IMR-90 (cell line): Measurements from ENCODE around the gene TACC2. TPM values are rescaled to one million over a fixed set of nuclear protein-coding genes. Genes with fewer than 3 reads are reported as not detected.

Experiments used
- ATAC-seq: fragments of 200-7000 bp; cut with Tn5 transposase; 2 replicates; pipeline ENCODE4 v1.9.1; 2020; ENCODE audit warnings: low read depth, mild to moderate bottlenecking, moderate library complexity
- BruUV-seq: library from RNA; stranded (reverse); fragments of 400-500 nt; replicated peaks from 2 replicates; lab custom pipeline; 2021; lab: Mats Ljungman, UMichigan
- CTCF ChIA-PET: fragments of 300-600 bp; formaldehyde crosslinking; extraction: SDS; loops from one replicate; lab custom pipeline; 2021; ENCODE audit warnings: antibody characterized with exemption; lab: Yijun Ruan, JAX
- POLR2A ChIA-PET: fragments of 300-600 bp; sonication (Branson Sonifier 250); formaldehyde crosslinking; loops from one replicate; lab custom pipeline; 2022; ENCODE audit warnings: antibody characterized with exemption; ENCODE audit not compliant: unreplicated experiment; lab: Charles Lee
- DNase-seq: peaks from one replicate; pipeline ENCODE4 v3.0.0; 2013
- H2AFZ ChIP-seq: replicated peaks from 2 replicates; pipeline ENCODE3; 2013; ENCODE audit warnings: low read length, mild to moderate bottlenecking; ENCODE audit not compliant: poor library complexity
- H2AK5ac ChIP-seq: 2 replicates; pipeline ENCODE4 v1.6.1; 2013; ENCODE audit warnings: low read depth, low read length, inconsistent platforms
- H2AK9ac ChIP-seq: replicated peaks from 2 replicates; pipeline ENCODE3; 2013; ENCODE audit warnings: mild to moderate bottlenecking, low read depth, low read length, moderate library complexity; ENCODE audit not compliant: poor library complexity
- H2BK120ac ChIP-seq: 2 replicates; pipeline ENCODE4 v1.6.1; 2013; ENCODE audit warnings: low read depth, low read length, inconsistent platforms
- H2BK15ac ChIP-seq: 3 replicates; pipeline ENCODE4 v1.6.1; 2013; ENCODE audit warnings: low read depth, low read length, inconsistent platforms
- H2BK20ac ChIP-seq: 2 replicates; pipeline ENCODE4 v1.6.1; 2013; ENCODE audit warnings: low read depth, mild to moderate bottlenecking, inconsistent platforms, low read length, moderate library complexity
- H2BK5ac ChIP-seq: 2 replicates; pipeline ENCODE4 v1.6.1; 2013; ENCODE audit warnings: mild to moderate bottlenecking, low read depth, low read length, inconsistent platforms; ENCODE audit not compliant: poor library complexity, severe bottlenecking
- H3K14ac ChIP-seq: replicated peaks from 2 replicates; pipeline ENCODE4 v1.6.1; 2013; ENCODE audit warnings: low read depth, low read length, inconsistent platforms
- H3K18ac ChIP-seq: 2 replicates; pipeline ENCODE4 v1.6.1; 2013; ENCODE audit warnings: low read depth, low read length, control low read depth
- H3K23ac ChIP-seq: 2 replicates; pipeline ENCODE4 v1.6.1; 2013; ENCODE audit warnings: low read depth, low read length, inconsistent platforms
- H3K27ac ChIP-seq: 2 replicates; pipeline ENCODE4 v1.5.1; 2013; ENCODE audit warnings: mild to moderate bottlenecking, control low read depth, low read length; ENCODE audit not compliant: insufficient read depth
- H3K27me3 ChIP-seq: 2 replicates; pipeline ENCODE4 v1.6.1; 2013; ENCODE audit warnings: low read length; ENCODE audit not compliant: control insufficient read depth, insufficient read depth
- H3K36me3 ChIP-seq: 2 replicates; pipeline ENCODE4 v1.6.1; 2013; ENCODE audit warnings: low read length, mixed read lengths; ENCODE audit not compliant: control insufficient read depth, insufficient read depth
- H3K4ac ChIP-seq: 2 replicates; pipeline ENCODE4 v1.6.1; 2013; ENCODE audit warnings: low read depth, low read length, inconsistent platforms
- H3K4me1 ChIP-seq: 2 replicates; pipeline ENCODE4 v1.6.1; 2013; ENCODE audit warnings: low read length, mixed read lengths; ENCODE audit not compliant: control insufficient read depth, insufficient read depth
- H3K4me2 ChIP-seq: 2 replicates; pipeline ENCODE4 v1.6.1; 2013; ENCODE audit warnings: low read depth, mild to moderate bottlenecking, control low read depth, low read length, moderate library complexity
- H3K4me3 ChIP-seq: 2 replicates; pipeline ENCODE4 v1.5.1; 2013; ENCODE audit warnings: low read depth, mild to moderate bottlenecking, control low read depth, low read length, moderate library complexity; ENCODE audit not compliant: insufficient read depth
- H3K56ac ChIP-seq: 2 replicates; pipeline ENCODE4 v1.6.1; 2013; ENCODE audit warnings: low read length, inconsistent platforms; ENCODE audit not compliant: insufficient read depth; ENCODE audit errors: extremely low read depth
- H3K79me1 ChIP-seq, 2 experiments: 2 replicates each; pipeline ENCODE4 v1.6.1; 2013; ENCODE audit warnings: low read length in 2 of 2, inconsistent platforms in 1 of 2, low read depth in 1 of 2
- H3K9ac ChIP-seq: 2 replicates; pipeline ENCODE4 v1.6.1; 2013; ENCODE audit warnings: low read depth, low read length, control low read depth
- H3K9me1 ChIP-seq: 2 replicates; pipeline ENCODE4 v1.6.1; 2013; ENCODE audit warnings: low read length, inconsistent platforms; ENCODE audit not compliant: insufficient read depth
- H3K9me3 ChIP-seq: 2 replicates; pipeline ENCODE4 v1.6.1; 2013; ENCODE audit warnings: low read length; ENCODE audit not compliant: control insufficient read depth, insufficient read depth
- H4K20me1 ChIP-seq: 2 replicates; pipeline ENCODE4 v1.6.1; 2013; ENCODE audit warnings: low read length, inconsistent platforms; ENCODE audit not compliant: insufficient read depth
- H4K5ac ChIP-seq: 2 replicates; pipeline ENCODE4 v1.6.1; 2013; ENCODE audit warnings: mild to moderate bottlenecking, low read depth, low read length, control low read depth
- H4K8ac ChIP-seq, 2 experiments: 2 replicates each; pipeline ENCODE4 v1.6.1; 2013; ENCODE audit warnings: low read depth in 2 of 2, low read length in 2 of 2, control low read depth in 1 of 2, inconsistent platforms in 1 of 2
- H4K91ac ChIP-seq: 2 replicates; pipeline ENCODE4 v1.6.1; 2013; ENCODE audit warnings: low read depth, low read length, inconsistent platforms; ENCODE audit not compliant: insufficient read depth
- CHD1 ChIP-seq: IDR thresholded peaks from 2 replicates; pipeline ENCODE4 v1.6.1; 2012; ENCODE audit warnings: low read depth, low read length, improper control_type of control experiment
- FOS ChIP-seq: fragments of 150-350 bp; IDR thresholded peaks from 2 replicates; pipeline ENCODE4 v1.6.1; 2016; ENCODE audit warnings: low read depth, low read length
- MXI1 ChIP-seq: IDR thresholded peaks from 2 replicates; pipeline ENCODE4 v1.6.1; 2012; ENCODE audit warnings: low read depth, mild to moderate bottlenecking, low read length, moderate library complexity, borderline replicate concordance
- NFE2L2 ChIP-seq: fragments of 150-350 bp; IDR thresholded peaks from 2 replicates; pipeline ENCODE4 v1.6.1; 2016; ENCODE audit warnings: low read depth, mild to moderate bottlenecking, low read length
- RCOR1 ChIP-seq: IDR thresholded peaks from 2 replicates; pipeline ENCODE4 v1.6.1; 2012; ENCODE audit warnings: mild to moderate bottlenecking, low read length, improper control_type of control experiment; ENCODE audit not compliant: insufficient replicate concordance
- RFX5 ChIP-seq: IDR thresholded peaks from 2 replicates; pipeline ENCODE4 v1.8.0; 2012; ENCODE audit warnings: low read depth, mild to moderate bottlenecking, low read length, moderate library complexity
- SMC3 ChIP-seq: fragments of 150-350 bp; IDR thresholded peaks from 2 replicates; pipeline ENCODE4 v1.6.1; 2016; ENCODE audit warnings: low read depth, mild to moderate bottlenecking, antibody characterized with exemption, low read length, moderate library complexity
- WGBS, 2 experiments: methylation state at CpG; one replicate each; pipeline versions ENCODE4 v1.1.5 to v1.1.7; 2013; ENCODE audit warnings: missing lambda C conversion rate in 2 of 2; ENCODE audit not compliant: insufficient read length in 1 of 2; ENCODE audit errors: extremely low coverage in 2 of 2; 5-methylcytosine and 5-hydroxymethylcytosine counted together
- dilution Hi-C: fragments of 300-500 bp; cut with HindIII; formaldehyde crosslinking; loops from one replicate; pipeline ENCODE4 v1.14.3; 2018; ENCODE audit warnings: low sequenced_read_pairs; ENCODE audit not compliant: unreplicated experiment
- in situ Hi-C: fragments of 300-500 bp; cut with MboI; formaldehyde crosslinking; loops from 3 replicates; pipeline ENCODE4 v1.14.3; 2019; ENCODE audit warnings: low sequenced_read_pairs, inconsistent platforms, mixed read lengths
- intact Hi-C: fragments of 100-400 bp; cut with micrococcal nuclease; formaldehyde crosslinking; loops from 2 replicates; pipeline ENCODE4 v1.10.0; 2022
- polyA plus RNA-seq, 3 experiments: library from polyadenylated mRNA; depleted of rRNA; stranded (reverse); fragments of >200 nt; gene quantifications; 2 replicates each; pipeline ENCODE4 v1.2.3, GENCODE V29; 2012; ENCODE audit warnings: low replicate concordance in 1 of 3
- total RNA-seq: library from RNA; depleted of rRNA; stranded (reverse); fragments of >200 nt; gene quantifications from 2 replicates; pipeline ENCODE4 v1.2.3, GENCODE V29; 2012
- TF ChIP-seq, protein P1 (sequence below): fragments of 150-350 bp; IDR thresholded peaks from 2 replicates; pipeline ENCODE4 v1.6.1; 2016; ENCODE audit warnings: low read depth, mild to moderate bottlenecking, low read length, moderate library complexity, borderline replicate concordance
- TF ChIP-seq, protein P2 (sequence below): conservative IDR thresholded peaks from 2 replicates; pipeline ENCODE4 v1.5.1; 2012; ENCODE audit warnings: mild to moderate bottlenecking, low read depth, low read length, improper control_type of control experiment

The TACC2 gene
- total and polyA plus RNA-seq, 2 of the 4 experiments (the other 2 are of a cell fraction): 2.9 to 15.4 TPM

DNA sequence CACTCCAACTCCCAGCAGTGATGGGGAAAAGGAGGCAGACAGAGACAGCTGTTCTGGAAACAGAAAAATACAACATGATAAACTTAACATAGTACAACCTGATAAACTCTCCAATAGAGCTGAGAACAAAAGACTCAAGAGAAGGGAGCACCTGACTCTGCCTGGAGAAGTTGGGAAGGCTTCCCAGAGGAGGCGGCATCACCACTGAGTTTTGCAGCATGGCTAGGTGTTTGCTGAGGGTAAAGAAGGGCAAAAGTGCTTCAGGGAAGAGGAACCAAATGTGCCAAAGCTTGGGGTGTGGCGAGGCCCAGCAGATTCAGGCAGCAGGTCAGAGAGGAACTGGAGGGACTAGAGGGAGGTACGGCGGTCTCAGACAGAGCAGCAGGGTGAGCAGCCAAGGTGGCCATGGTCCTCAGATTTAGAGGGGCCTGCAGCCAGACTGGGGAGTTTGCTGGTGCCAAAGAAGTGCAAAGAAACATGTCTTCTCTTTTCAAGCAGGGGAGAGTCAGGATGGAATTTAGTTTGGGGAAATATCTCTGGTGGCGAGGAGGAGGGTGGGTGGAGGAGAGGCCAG, 162.2 kb downstream of the TACC2 start:
- CTCF ChIA-PET: no interaction called here

More for the DNA sequence above, 162.2 kb downstream of the TACC2 start:
- TF ChIP-seq RCOR1 (no peak), CHD1 (no peak), RFX5 (no peak), FOS (no peak), SMC3 (no peak), NFE2L2 (no peak), MXI1 (no peak)
- TF ChIP-seq, protein P1, sequence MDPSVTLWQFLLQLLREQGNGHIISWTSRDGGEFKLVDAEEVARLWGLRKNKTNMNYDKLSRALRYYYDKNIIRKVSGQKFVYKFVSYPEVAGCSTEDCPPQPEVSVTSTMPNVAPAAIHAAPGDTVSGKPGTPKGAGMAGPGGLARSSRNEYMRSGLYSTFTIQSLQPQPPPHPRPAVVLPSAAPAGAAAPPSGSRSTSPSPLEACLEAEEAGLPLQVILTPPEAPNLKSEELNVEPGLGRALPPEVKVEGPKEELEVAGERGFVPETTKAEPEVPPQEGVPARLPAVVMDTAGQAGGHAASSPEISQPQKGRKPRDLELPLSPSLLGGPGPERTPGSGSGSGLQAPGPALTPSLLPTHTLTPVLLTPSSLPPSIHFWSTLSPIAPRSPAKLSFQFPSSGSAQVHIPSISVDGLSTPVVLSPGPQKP: no peak
- TF ChIP-seq, protein P2, sequence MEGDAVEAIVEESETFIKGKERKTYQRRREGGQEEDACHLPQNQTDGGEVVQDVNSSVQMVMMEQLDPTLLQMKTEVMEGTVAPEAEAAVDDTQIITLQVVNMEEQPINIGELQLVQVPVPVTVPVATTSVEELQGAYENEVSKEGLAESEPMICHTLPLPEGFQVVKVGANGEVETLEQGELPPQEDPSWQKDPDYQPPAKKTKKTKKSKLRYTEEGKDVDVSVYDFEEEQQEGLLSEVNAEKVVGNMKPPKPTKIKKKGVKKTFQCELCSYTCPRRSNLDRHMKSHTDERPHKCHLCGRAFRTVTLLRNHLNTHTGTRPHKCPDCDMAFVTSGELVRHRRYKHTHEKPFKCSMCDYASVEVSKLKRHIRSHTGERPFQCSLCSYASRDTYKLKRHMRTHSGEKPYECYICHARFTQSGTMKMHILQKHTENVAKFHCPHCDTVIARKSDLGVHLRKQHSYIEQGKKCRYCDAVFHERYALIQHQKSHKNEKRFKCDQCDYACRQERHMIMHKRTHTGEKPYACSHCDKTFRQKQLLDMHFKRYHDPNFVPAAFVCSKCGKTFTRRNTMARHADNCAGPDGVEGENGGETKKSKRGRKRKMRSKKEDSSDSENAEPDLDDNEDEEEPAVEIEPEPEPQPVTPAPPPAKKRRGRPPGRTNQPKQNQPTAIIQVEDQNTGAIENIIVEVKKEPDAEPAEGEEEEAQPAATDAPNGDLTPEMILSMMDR: no peak
- Histone ChIP-seq H4K20me1 (peaks cover 14% of the 10 kb centered on the region; the same call in 1 of the 2 replicates), H3K27ac (no peak overlapping the region), H2BK120ac (no peak overlapping the region), H3K27me3 (no peaks in the 10 kb centered on the region), H3K23ac (no peak overlapping the region; the same call in 1 of the 2 replicates), H4K5ac (no peak overlapping the region), H2AK9ac (no peak overlapping the region), H3K56ac (no peak overlapping the region), H4K91ac (no peak overlapping the region), H3K9me1 (peaks cover 13% of the 10 kb centered on the region), H3K9me3 (no peaks in the 10 kb centered on the region), H3K4ac (no peak overlapping the region), H3K36me3 (no peaks in the 10 kb centered on the region), H2BK20ac (no peak overlapping the region), H2AK5ac (no peak overlapping the region), H3K4me1 (peaks cover 19% of the 10 kb centered on the region), H2BK15ac (no peak overlapping the region), H3K4me2 (no peak overlapping the region), H3K18ac (no peak overlapping the region), H2AFZ (no peak overlapping the region), H3K14ac (no peak overlapping the region), H3K9ac (no peak overlapping the region), H3K4me3 (no peak overlapping the region), H3K79me1 (peaks cover 4 to 53% of the 10 kb centered on the region in 2 experiments; a peak in 2 of 4 replicates), H2BK5ac (no peak overlapping the region), H4K8ac (no peak overlapping the region)
- ATAC-seq: no peak
- in situ Hi-C loops (loop anchor here (25.0 kb wide), 1 partner anchor 711 kb away; no protein-coding TSS in a partner anchor), dilution Hi-C loops (no loop called here), intact Hi-C loops (no loop called here)
- no peak for DNase-seq
- no TSS peak for BruUV-seq
- POLR2A ChIA-PET: no interaction called here
- WGBS, 2 experiments: 100% methylated on average over 3 of the region's 5 CpGs; no CpG with 5 or more reads in 1 of the 2 experiments
